Spleen (tissue), 13 donors: ENCODE results near the gene OR10K2. TPM values are rescaled to one million over a fixed set of nuclear protein-coding genes. Genes with fewer than 3 reads are reported as not detected.

Experiments
- DNase-seq: peaks from one replicate; pipeline ENCODE4 v3.0.0-alpha.2; 2020
- H3K27ac ChIP-seq, 8 donors: fragments of 200-600 bp; sonication (generic) in 7 of 8; 1 replicate in 4 of 8; 2 replicates in 4 of 8; pipeline versions ENCODE4 v1.5.0 to v1.8.0; 2016 to 2021; ENCODE audit warnings: inconsistent platforms in 4 of 8, mild to moderate bottlenecking in 4 of 8, moderate library complexity in 1 of 8
- H3K27me3 ChIP-seq, 7 donors: fragments of 200-600 bp; sonication (generic) in 6 of 7; replicated peaks in 1 of 7; 1 replicate in 4 of 7; 2 replicates in 3 of 7; pipeline versions ENCODE4 v1.5.0 to v1.8.0; 2016 to 2021; ENCODE audit warnings: inconsistent platforms in 3 of 7, mild to moderate bottlenecking in 1 of 7
- H3K36me3 ChIP-seq, 6 donors: fragments of 200-600 bp; sonication (generic) in 5 of 6; 1 replicate in 4 of 6; 2 replicates in 2 of 6; pipeline versions ENCODE4 v1.5.0 to v1.8.0; 2016 to 2021; ENCODE audit warnings: inconsistent platforms in 2 of 6
- H3K4me1 ChIP-seq, 6 donors: fragments of 200-600 bp; sonication (generic) in 5 of 6; 1 replicate in 3 of 6; 2 replicates in 3 of 6; pipeline versions ENCODE4 v1.5.0 to v1.8.0; 2016 to 2021; ENCODE audit warnings: inconsistent platforms in 3 of 6
- H3K4me3 ChIP-seq, 8 donors: fragments of 200-600 bp; sonication (generic) in 7 of 8; 1 replicate in 4 of 8; 2 replicates in 4 of 8; pipeline versions ENCODE4 v1.5.0 to v1.8.0; 2016 to 2021; ENCODE audit warnings: inconsistent platforms in 4 of 8, mild to moderate bottlenecking in 4 of 8, moderate library complexity in 2 of 8
- H3K9me3 ChIP-seq, 8 donors: fragments of 200-600 bp; sonication (generic) in 7 of 8; 1 replicate in 4 of 8; 2 replicates in 4 of 8; pipeline versions ENCODE4 v1.5.0 to v1.8.0; 2016 to 2021; ENCODE audit warnings: inconsistent platforms in 4 of 8
- CTCF ChIP-seq, 11 experiments: fragments of 200-600 bp in 7 of 11; fragments of 450-650 bp in 4 of 11; sonication (generic) in 4 of 11; IDR thresholded peaks in 8 of 11; conservative IDR thresholded peaks in 3 of 11; 1 replicate in 7 of 11; 2 replicates in 4 of 11; pipeline versions ENCODE4 v1.4.0 to v1.8.0; 2016 to 2021; ENCODE audit warnings: antibody characterized with exemption in 11 of 11, inconsistent platforms in 4 of 11, mild to moderate bottlenecking in 1 of 11
- POLR2A ChIP-seq, 3 donors: fragments of 450-650 bp; IDR thresholded peaks; one replicate each; pipeline ENCODE4 v1.5.1; 2017; ENCODE audit warnings: antibody characterized with exemption in 3 of 3, mild to moderate bottlenecking in 1 of 3
- POLR2AphosphoS5 ChIP-seq, 3 donors: sonication (generic); formaldehyde crosslinking; IDR thresholded peaks; one replicate each; pipeline ENCODE4 v1.5.1; 2017; ENCODE audit warnings: antibody characterized with exemption in 3 of 3
- WGBS, 5 donors: extraction: QIAGEN DNeasy Blood & Tissue Kit in 3 of 5; methylation state at CpG; one replicate each; pipeline versions ENCODE4 v1.1.5 to v1.1.7; 2013 to 2018; 5-methylcytosine and 5-hydroxymethylcytosine counted together
- intact Hi-C: fragments of 100-400 bp; cut with DNase I; formaldehyde crosslinking; loops from one replicate; pipeline ENCODE4 v1.15.0; 2023; ENCODE audit warnings: low total_unique reads
- long read RNA-seq, 2 donors: transcript quantifications; one replicate each; lab custom pipeline, GENCODE V29; 2026
- polyA plus RNA-seq, 3 donors: library from polyadenylated mRNA; stranded (reverse); fragments of 200-250 nt; gene quantifications; one replicate each; pipeline ENCODE4 v1.2.1, GENCODE V29; 2013
- total RNA-seq, 7 donors: library from RNA; depleted of rRNA in 3 of 7; stranded (reverse); fragments of >200 nt in 3 of 7; fragmentation: NEBNext Ultra II Directional in 4 of 7; extraction: Animal tissue kit (Norgen Biotek cat#: 25700) in 4 of 7; gene quantifications; one replicate each; pipeline versions ENCODE4 v1.1.0 to v1.2.1, GENCODE V29; 2016 to 2021
- donor health status: healthy with polysubstance abuse.
- donor health status: DM: no; HTN: no; CAD: no; lungs with moderate emphysema.
- donor health status: DM: no; HTN: no; CAD: no.
- donor health status: Bipolar disorder and iron deficiency.
- donor health status: healthy.
- donor health status: DM: no; HTN: no; CAD: no.
- donor health status: DM: yes; HTN: yes; CAD: no.

OR10K2 gene
- total RNA-seq (not detected), polyA plus RNA-seq (not detected)
- long read RNA-seq, donor 1: 0 reads
- long read RNA-seq, donor 2: 0 reads

DNA sequence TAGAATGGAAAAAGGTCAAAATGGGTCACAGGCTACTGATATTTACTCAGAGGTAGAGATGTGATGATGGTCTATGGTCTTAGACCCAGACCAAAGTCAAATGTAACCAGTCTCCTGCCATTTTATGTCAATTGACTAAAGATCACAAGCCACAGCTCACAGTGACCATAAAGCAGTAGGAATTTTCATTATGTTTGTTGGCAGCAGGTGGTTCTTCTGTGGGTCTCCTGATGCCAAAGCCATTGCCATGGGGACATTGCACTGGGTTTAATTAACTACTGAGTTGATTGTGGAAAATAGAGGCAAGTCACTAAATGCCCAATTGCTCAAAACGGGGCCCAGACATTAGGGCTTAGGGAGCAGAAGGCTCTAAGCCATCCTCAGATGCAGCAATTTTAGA is at the start of gene OR10K2:
Gene OR10K2, minus strand, starts transcription at position 101 of the 400 bp plus-strand sequence. CDS start 5,371 bp downstream, outside the sequence.
- intact Hi-C loops: no loop called here
- no peak for DNase-seq
- Histone ChIP-seq H3K27me3 (no peaks in the 10 kb centered on the region), H3K4me3 (no peak within 1 kb of the TSS), H3K36me3 (no peaks in the 10 kb centered on the region), H3K4me1 (no peaks in the 10 kb centered on the region), H3K27ac (no peak within 1 kb of the TSS), H3K9me3 (peaks cover 0 to 20% (median 13%) of the 10 kb centered on the region in 8 donors)
- TF ChIP-seq POLR2A (IDR thresholded peaks at IDR 0.05): no peak
- TF ChIP-seq CTCF (IDR thresholded peaks at IDR 0.05 in 8 of 11, conservative IDR thresholded peaks at IDR 0.05 in 3 of 11): no peak
- no peak for TF ChIP-seq POLR2AphosphoS5 (IDR thresholded peaks at IDR 0.05)
- 86 to 100% (median 91%) methylated on average over 1 of the region's 1 CpG for whole genome bisulfite sequencing, 5 donors

DNA sequence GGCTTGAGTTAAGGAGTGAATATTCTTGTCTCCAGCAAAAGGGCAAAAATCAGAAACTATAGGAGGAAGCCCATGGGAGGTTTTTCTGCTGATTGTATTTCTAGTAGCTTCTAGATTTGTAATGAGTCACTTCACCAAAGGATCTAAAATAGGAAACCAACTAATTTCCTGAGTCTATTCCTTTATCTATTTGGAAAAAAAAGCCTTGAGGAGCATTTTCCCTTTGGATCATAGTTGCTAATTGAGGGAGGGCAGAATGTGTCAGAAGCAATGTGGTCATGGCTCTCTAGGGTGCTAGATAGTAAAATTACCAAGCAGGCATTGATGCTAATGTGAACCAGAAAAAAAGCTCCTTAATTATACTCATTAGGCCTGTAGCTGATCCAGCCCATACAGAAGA is 45.9 kb upstream of the OR10K2 start, which contains the start of gene OR10R2:
Gene OR10R2, plus strand, starts transcription at position 301 of the 400 bp plus-strand sequence. CDS start 106 bp downstream, outside the sequence.
- TF ChIP-seq POLR2AphosphoS5 (IDR thresholded peaks at IDR 0.05) (no peak), CTCF (IDR thresholded peaks at IDR 0.05 in 8 of 11, conservative IDR thresholded peaks at IDR 0.05 in 3 of 11) (no peak), POLR2A (IDR thresholded peaks at IDR 0.05) (no peak)
- no peak for DNase-seq
- H3K36me3 ChIP-seq: no peaks in the 10 kb centered on the region
- no peaks in the 10 kb centered on the region for H3K4me1 ChIP-seq
- no peaks in the 10 kb centered on the region for H3K27me3 ChIP-seq
- H3K4me3 ChIP-seq: no peak within 1 kb of the TSS
- no peak within 1 kb of the TSS for H3K27ac ChIP-seq
- no peaks in the 10 kb centered on the region for H3K9me3 ChIP-seq
- intact Hi-C loops: no loop called here

GRCh38 chr1:158461534-158461933 is 35.5 kb upstream of the OR10K2 start, which contains the start of gene OR10K1:
OR10K1 (plus strand) TSS chr1:158461834; CDS start chr1:158465562, 3,728 bp downstream.
- no peak within 1 kb of the TSS for H3K27ac ChIP-seq
- DNase-seq: no peak
- H3K36me3 ChIP-seq: no peaks in the 10 kb centered on the region
- H3K9me3 ChIP-seq: no peaks in the 10 kb centered on the region
- H3K4me1 ChIP-seq: no peaks in the 10 kb centered on the region
- 66 to 80% (median 69%) methylated on average over 2 of the region's 2 CpGs for WGBS, 5 donors
- no peaks in the 10 kb centered on the region for H3K27me3 ChIP-seq
- H3K4me3 ChIP-seq: no peak within 1 kb of the TSS
- TF ChIP-seq POLR2A (IDR thresholded peaks at IDR 0.05): no peak
- TF ChIP-seq CTCF (IDR thresholded peaks at IDR 0.05 in 8 of 11, conservative IDR thresholded peaks at IDR 0.05 in 3 of 11): no peak
- TF ChIP-seq POLR2AphosphoS5 (IDR thresholded peaks at IDR 0.05): no peak
- intact Hi-C loops: no loop called here

- no peaks in the 10 kb centered on the region for H3K4me1 ChIP-seq
- H3K36me3 ChIP-seq: no peaks in the 10 kb centered on the region
- H3K27ac ChIP-seq: no peak overlapping the region
- H3K27me3 ChIP-seq: peaks cover 0 to 5% (median 0%) of the 10 kb centered on the region in 7 donors
- no peaks in the 10 kb centered on the region for H3K9me3 ChIP-seq
- TF ChIP-seq POLR2A (IDR thresholded peaks at IDR 0.05) (no peak), POLR2AphosphoS5 (IDR thresholded peaks at IDR 0.05) (no peak), CTCF (IDR thresholded peaks at IDR 0.05 in 8 of 11, conservative IDR thresholded peaks at IDR 0.05 in 3 of 11) (no peak)
- DNase-seq: no peak
- intact Hi-C loops: no loop called here
- no peak overlapping the region for H3K4me3 ChIP-seq
Measured at GRCh38 chr1:158458263-158458662, 32.2 kb upstream of the OR10K2 start.
